Suprapubic skin (tissue), 3 donors: ENCODE measurements around the gene ADAM11.

Source experiments
- EP300 ChIP-seq: sonication (generic); formaldehyde crosslinking; IDR thresholded peaks from one replicate; pipeline ENCODE4 v1.6.1; 2017; ENCODE audit warnings: antibody characterized with exemption
- TF ChIP-seq, protein P1 (sequence below), 2 donors: fragments of 200-600 bp in 1 of 2; fragments of 450-650 bp in 1 of 2; sonication (generic) in 1 of 2; IDR thresholded peaks; one replicate each; pipeline ENCODE4 v1.5.1; 2016 to 2019; ENCODE audit warnings: antibody characterized with exemption in 2 of 2, mild to moderate bottlenecking in 1 of 2, moderate library complexity in 1 of 2

DNA sequence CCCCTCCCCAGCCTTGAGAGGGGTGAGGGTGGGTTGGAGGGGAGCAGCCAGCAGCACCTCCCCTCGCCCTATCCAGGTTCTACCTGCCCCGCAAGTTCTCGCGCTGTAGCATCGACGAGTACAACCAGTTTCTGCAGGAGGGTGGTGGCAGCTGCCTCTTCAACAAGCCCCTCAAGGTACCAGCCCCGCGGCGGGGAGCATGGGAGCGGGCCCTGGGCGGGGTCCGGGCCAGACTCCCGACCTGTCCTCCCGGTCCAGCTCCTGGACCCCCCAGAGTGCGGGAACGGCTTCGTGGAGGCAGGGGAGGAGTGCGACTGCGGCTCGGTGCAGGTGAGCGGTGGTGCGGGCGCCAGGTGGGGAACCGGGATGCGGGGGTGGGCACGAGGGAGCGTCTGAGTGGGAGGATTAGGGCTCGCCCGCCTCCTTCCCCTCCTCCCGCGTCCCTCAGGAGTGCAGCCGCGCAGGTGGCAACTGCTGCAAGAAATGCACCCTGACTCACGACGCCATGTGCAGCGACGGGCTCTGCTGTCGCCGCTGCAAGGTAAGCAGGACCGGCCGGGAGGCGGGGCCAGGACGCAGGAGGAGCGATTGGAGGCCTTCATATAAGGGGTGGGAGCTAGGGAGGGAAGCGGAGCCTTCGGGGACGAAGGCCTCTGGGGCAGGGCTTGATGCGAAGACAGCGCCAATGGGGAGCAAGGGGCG is 16.5 kb downstream of the ADAM11 start:
- TF ChIP-seq, protein P1, sequence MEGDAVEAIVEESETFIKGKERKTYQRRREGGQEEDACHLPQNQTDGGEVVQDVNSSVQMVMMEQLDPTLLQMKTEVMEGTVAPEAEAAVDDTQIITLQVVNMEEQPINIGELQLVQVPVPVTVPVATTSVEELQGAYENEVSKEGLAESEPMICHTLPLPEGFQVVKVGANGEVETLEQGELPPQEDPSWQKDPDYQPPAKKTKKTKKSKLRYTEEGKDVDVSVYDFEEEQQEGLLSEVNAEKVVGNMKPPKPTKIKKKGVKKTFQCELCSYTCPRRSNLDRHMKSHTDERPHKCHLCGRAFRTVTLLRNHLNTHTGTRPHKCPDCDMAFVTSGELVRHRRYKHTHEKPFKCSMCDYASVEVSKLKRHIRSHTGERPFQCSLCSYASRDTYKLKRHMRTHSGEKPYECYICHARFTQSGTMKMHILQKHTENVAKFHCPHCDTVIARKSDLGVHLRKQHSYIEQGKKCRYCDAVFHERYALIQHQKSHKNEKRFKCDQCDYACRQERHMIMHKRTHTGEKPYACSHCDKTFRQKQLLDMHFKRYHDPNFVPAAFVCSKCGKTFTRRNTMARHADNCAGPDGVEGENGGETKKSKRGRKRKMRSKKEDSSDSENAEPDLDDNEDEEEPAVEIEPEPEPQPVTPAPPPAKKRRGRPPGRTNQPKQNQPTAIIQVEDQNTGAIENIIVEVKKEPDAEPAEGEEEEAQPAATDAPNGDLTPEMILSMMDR (IDR thresholded peaks at IDR 0.05): peak in 1 of 2 donors; percentile 2
- no peak for TF ChIP-seq EP300
